Erythroblast (primary cell): Measurements from ENCODE around the gene TMEM35B.
"Not testable (repeated sequence)": the region's sequence is repeated elsewhere in the genome, so short reads cannot be mapped to it uniquely, and the experiment has no call there.

ENCODE experiments used
- DNase-seq, 2 experiments: peaks; one replicate each; lab custom pipeline; 2025; lab: John Stamatoyannopoulos, UW
- GATA1 ChIP-seq: IDR thresholded peaks from 2 replicates; pipeline ENCODE4 v1.6.1; 2011; ENCODE audit warnings: low read depth, mild to moderate bottlenecking, control low read depth, low read length, moderate library complexity
- POLR2A ChIP-seq: IDR thresholded peaks from 2 replicates; pipeline ENCODE4 v1.6.1; 2011; ENCODE audit warnings: mild to moderate bottlenecking, low read length

The TMEM35B gene

DNA sequence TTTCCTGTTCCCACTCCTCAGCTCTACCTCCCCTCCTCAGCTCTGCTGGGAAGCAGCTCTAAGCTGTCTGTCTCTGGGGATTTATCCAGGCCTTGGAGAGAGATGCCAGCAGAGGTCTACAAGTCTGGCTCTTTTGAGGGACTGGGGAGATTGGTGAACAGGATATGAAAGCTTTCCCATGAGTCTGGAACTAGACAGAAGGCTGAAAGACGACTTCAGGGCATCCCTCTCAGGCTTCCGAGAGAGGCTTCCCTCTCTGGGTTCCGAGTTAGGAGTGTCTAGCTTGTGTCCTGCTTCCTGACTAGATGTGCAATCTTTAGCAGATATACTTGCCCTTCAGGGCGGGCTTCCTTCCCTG is 733 bp downstream of the TMEM35B start:
- DNase-seq: peak in 1 of 2 experiments; percentile 26
- TF ChIP-seq POLR2A: no peak
- TF ChIP-seq GATA1: no peak

DNA sequence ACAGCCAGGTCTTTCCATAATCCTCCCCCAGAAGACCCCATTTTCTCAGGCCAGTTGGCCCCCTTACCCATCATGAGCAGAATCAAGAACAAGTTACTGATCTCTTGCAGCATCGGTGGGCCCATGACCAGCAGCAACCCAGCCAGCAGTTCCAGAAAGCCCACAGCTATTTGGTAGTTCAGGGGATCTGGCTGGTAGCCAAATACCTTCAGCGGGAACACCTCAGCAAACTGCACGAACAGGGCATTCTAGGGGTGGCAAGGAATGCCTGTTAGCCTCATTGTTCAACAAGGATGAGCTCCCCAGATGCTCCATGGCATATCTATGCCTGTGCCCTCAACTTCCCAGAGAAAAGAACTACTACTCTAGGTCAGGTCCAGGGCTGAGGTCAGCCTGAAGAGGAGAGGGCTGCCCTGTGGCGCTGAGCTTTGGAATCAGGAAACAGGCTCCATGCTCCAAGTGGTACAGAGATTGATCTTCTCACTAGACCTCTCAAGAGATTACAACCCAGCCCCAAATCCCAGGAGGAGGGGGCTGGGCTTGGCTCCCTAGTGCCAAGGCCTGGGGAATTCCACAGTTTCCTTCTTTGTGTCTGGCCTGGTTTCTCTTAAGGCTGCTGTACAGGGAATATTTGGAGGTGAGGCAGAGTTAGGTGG is 1.3 kb downstream of the TMEM35B start:
- TF ChIP-seq GATA1 (no peak), POLR2A (no peak)
- no peak for DNase-seq

DNA sequence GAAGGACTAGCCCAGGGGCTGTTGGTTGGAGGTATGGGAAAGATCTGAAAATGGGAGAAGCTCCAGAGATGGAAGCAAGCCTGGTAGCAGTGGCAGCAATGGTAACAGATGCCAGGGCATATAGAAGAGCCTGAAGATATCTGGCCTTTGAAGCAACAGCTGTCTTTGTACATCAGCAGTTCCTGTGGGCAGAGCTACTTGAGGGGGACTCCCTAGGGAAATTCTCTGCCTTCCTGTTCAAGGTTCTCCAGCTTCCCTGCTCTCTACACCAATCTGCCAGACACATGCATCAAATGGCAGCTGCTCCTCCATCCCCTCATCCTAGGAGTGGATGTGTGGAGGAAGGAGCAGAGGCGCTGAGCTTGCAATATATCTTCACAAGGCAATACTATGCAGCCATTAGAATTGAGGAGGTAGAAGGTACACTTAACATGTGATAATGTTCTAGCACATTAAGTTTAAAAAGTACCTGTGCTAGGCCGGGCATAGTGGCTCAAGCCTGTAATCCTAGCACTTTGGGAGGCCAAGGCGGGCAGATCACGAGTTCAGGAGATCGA is 2.2 kb downstream of the TMEM35B start:
- no peak for TF ChIP-seq POLR2A
- TF ChIP-seq GATA1: no peak
- no peak for DNase-seq

DNA sequence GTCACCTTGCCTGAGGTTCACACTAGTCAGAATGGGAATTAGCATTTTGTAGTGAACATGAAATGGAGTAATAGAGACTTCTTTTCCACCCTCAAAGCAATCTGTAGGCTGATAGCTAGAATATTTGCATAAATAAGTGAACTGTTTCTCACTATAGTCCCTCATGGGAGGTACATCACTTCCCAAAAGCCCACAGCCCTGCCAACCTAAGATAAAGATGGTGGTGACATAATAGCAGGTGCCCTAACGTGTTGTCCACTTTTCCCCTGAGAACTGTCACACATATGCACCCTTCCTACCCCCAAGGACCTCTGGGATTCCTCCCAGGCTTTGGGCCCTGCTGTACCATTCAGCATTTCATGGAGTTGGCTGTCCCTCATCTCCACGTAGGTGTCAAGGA is 4.4 kb downstream of the TMEM35B start:
- TF ChIP-seq POLR2A (no peak), GATA1 (no peak)
- no peak for DNase-seq

DNA sequence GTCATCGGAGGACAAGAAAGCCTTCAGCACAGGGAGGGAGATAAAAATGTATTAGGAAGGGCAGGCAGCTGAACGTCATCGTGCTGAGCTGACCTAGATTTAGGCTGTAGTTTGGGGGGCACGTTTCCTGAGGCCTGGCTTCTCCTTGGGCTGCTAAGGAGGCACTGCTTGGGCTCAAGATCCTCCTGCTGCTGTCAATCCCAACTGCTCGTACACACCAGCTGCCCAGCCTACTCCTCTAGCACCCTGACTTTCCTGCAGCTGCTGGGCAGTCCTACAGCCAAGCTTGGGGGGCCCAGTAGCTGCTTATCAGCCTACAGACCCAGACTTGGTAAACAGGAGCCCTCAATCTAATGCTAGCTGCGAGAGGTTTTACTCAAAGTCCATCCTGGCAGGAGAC is 6.2 kb downstream of the TMEM35B start:
- no peak for TF ChIP-seq GATA1
- no peak for TF ChIP-seq POLR2A
- DNase-seq: no peak

DNA sequence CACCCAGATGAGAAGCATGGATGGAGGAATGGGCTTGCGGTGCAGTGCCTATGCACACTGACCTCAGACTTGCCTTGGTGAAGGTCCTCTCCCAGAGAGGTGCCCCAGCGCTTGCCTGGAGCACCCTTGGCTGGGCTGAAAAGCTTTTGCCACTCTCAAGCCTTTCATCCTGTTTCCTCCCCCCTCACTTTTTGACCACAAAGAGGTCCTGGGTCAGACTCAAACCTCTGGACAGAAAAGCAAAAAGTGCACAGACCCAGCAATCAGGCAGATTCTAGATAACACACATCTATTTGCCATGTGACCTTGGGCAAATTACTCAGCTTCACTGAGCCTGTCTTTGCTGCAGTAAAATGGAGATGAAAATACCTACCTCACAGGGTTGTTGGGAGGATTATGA is 7.3 kb downstream of the TMEM35B start:
- TF ChIP-seq POLR2A (no peak), GATA1 (no peak)
- no peak for DNase-seq

DNA sequence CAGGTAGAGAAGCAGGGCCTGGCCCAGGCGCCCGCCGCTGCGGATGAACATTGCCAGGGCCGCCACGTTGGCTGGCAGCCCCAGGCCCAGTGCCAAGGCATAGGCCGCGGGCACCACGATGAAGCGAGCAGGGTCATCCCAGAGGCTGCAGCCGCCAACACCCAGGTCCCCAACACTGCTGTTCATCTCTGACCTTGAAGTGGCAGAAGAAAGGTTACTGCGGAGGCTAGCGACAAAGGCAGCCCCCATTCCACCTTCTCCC is 8.0 kb downstream of the TMEM35B start:
- DNase-seq: no peak
- no peak for TF ChIP-seq POLR2A
- no peak for TF ChIP-seq GATA1

DNA sequence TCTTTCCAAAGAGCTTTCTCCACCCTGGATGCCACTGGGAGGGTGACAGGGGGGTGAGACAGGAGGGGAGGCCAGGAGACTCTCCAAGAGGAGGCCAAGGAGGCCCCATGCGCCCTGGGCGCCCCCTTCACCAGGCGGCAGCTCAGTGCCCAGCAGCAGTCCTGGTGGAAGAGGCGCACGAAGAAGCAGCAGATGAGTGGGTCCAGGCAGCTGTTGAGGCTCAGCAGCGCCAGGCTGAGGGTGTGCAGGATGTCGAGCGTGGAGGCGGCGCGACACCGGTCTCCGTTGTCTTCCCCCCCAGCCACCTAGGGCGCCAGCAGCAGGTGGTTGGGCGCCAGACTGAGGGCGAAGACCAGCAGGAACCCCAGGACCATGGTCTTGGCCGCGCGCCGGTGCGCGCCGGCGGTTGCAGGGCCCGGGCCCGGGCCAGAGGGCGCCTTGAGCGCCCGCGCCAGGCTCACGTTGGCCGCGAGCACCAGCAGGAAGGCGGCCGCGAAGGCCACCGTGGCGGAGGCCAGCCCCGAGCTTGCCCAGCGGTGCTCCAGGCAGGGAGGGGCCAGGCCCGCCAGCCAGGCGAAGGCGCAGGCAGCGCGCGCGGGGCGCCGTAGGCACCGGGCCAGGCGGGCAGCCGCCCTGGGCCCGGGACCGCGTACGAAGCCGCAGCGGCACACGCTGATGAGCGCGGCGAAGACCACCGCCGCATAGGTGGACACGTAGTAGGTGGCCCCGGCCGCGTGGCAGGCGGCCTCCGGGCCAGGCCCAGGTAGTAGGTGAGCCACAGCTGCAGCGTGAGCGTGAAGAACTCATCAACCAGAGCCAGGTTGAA is 8.6 kb downstream of the TMEM35B start:
- TF ChIP-seq POLR2A (no peak), GATA1 (no peak)
- DNase-seq: no peak

DNA sequence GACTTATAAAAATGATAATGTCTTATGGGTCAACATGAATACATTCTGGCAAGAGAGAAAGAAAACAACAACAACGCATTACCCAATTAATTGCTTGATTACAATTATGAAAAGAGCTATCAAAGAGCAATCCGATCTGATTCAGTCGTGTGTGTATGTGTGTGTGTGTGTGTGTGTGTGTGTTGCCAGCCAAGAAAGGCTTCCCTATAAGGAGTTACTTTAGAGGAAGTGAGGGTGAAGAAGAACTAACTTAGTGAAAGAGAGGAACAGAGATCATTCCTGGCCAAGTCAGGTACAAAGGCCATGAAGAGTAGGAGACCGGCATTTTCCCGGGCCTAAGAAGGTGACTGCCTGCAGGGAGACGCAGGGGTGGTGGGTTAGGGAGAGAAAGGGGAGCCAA is 9.4 kb downstream of the TMEM35B start:
- no peak for DNase-seq
- TF ChIP-seq GATA1 (no peak), POLR2A (no peak)

DNA sequence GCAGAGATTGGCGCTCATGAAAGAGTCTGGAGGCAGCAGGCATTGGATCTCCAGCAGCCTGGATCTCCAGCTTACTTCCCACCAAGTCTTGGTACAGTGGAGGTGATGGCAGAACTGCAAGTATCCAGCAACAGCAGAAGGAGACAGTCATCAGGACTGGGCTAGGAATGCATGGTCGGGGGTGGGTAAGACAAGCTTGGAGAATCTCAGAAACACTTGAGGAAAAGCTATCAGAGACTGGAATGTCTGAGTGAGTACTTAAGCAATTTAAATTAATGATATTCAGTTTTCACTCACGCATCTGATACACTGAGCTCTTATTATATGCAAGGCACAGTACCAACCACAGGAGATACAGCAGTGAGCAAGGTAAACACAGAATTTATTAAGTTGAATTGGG is 9.8 kb downstream of the TMEM35B start:
- TF ChIP-seq GATA1: no peak
- TF ChIP-seq POLR2A: no peak
- no peak for DNase-seq

DNA sequence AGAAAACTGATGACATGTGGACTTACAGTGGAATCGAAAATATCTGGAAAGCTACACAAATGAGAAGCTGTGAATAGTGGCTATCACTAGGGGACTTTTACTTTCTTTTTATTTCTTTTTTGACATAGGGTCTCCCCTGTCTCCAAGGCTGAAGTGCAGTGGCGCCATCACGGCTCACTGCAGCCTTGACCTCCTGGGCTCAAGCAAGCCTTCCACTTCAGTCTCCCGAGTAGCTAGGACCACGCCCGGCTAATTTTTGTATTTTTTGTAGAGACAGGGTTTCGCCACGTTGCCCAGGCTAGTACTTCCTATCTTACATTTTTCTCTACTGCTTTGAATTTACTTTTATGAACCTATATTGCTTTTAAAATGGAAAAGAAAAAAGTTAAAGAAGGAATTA is 10.5 kb downstream of the TMEM35B start:
- no peak for TF ChIP-seq POLR2A
- TF ChIP-seq GATA1: no peak
- no peak for DNase-seq

DNA sequence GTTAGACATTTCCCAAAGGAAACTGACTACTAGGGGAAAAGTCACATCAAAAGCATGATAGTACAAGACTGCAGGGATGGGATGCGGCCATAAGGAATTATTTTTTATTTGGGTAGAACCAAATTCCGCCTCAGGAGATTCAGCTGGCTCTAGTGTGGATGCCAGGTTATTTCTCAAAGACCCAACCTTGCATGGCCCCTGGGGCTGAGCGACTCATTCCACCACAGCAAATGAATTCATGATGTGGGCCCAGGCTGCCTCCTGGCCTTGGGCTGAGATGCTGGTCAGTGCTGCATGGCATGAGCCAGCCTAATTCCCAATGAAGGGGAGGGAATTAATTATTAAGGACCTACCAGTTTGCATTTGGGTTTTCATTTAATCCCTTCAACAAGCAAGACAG is 11.8 kb downstream of the TMEM35B start:
- no peak for TF ChIP-seq POLR2A
- TF ChIP-seq GATA1: no peak
- no peak for DNase-seq

DNA sequence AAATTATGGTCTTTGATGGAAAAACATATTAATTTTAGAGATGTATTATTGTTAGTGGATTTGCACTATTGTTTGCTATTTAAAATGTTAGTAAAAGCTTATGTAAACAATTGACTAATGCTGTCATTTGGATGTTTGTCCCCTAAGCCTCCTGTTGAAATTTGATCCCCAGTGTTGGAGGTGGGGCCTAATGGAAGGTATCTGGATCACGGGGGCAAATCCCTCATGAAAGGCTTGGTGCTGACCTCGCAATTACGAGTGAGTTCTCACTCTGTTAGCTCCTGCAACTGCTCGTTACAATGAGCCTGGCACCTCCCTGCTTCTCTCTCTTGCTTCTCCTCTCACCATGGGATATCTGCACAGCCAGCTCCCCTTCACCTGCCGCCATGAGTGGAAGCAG is 14.3 kb downstream of the TMEM35B start:
- DNase-seq: no peak
- TF ChIP-seq POLR2A (no peak), GATA1 (no peak)

DNA sequence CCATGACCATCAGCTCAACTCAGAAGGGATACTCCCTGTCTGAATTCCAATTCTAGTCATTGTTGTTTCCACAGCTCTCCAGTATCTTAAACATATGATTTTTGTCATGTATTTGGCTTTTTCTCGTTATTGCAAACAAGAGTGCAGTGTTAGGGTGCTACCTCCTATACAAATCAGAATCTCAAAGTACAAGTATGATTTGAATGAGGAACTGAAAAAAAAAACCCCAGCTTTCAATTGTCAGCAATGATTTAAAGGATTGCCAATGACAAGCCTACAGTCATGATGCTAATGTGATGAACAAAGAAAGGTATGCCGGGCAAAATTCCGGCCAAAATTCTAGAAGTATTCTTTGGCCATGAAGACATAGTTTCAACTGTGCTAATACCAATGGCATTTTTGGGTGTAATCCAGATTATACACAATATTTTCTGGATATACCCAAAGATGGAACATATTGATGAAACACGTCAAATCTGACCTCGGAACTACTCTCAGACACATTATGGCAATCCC is 14.9 kb downstream of the TMEM35B start:
- TF ChIP-seq GATA1 (no peak), POLR2A (no peak)
- no peak for DNase-seq

DNA sequence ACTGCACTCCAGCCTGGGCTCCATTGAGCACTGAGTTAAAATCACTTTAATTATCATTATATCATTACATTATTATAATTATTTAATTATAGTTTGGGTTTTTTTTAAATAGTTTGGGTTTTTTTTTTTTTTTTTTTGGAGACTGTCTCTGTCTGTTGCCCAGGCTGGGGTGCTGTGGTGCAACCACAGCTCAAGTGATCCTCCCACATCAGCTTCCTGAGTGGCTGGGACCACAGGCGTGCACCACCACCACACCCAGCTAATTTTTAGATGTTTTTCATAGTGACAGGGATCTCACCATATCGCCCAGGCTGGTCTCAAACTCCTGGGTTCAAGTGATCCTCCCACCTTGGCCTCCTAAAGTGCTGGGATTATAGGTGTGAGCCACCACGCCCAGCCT is 16.9 kb downstream of the TMEM35B start:
- DNase-seq: not testable (repeated sequence)

DNA sequence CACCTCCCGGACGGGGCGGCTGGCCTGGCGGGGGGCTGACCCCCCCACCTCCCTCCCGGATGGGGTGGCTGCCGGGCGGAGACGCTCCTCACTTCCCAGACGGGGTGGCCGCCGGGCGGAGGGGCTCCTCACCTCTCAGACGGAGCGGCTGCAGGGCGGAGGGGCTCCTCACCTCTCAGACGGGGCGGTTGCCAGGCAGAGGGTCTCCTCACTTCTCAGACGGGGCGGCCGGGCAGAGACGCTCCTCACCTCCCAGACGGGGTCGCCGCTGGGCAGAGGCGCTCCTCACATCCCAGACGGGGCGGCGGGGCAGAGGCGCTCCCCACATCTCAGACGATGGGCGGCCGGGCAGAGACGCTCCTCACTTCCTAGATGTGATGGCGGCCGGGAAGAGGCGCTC is 17.5 kb downstream of the TMEM35B start:
- not testable (repeated sequence) for DNase-seq
